GM21528 (cell line): ENCODE data around the gene CFAP251.
"Not testable (repeated sequence)": the region's sequence is repeated elsewhere in the genome, so short reads cannot be mapped to it uniquely, and the experiment has no call there.

Experiments
- ATAC-seq: cut with Tn5 transposase; IDR thresholded peaks from one replicate; pipeline ENCODE4 v1.9.1; 2021; ENCODE audit warnings: mild to moderate bottlenecking, moderate library complexity; ENCODE audit not compliant: unreplicated experiment, low FRiP score

CFAP251 gene

DNA sequence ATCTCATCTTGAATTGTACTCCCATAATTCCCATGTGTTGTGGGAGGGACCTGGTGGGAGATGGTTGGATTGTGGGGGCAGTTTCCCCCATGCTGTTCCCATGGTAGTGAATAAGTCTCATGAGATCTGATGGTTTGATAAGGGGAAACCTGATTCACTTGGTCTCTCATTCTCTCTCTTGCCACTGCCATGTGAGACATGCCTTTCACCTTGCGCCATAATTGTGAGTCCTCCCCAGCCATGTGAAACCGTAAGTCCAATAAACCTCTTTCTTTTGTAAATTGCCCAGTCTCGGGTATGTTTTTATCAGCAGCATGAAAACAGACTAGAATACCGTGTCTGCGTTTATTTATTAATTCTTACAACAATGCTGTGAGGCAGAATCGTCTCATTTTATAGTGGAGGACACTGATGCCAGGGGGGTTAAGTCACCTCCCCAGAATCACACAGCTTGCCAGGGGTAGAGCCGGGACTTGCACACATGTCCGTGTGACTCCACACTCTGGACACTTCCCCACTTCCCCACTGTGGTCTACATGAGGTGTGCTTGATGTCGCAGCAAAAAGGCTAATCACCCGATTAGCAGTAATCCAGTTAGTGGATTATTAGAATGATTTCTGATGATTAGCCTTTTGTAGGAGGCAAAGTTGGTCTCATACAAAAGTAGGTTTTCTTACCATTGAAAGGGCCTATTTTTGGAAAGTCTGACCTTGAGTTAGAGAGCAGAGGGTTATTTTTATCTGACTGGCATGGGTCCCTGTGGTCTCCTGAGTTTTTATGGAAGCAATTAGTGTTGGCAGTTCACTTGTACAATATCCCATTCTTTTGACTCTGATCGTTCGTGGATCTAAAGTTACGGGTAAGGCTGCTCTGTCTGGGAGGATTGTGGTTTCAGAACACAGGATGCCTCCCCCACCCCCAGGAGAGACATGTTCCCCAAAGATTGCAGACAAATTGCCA is 55.9 kb downstream of the CFAP251 start:
- no peak for ATAC-seq

DNA sequence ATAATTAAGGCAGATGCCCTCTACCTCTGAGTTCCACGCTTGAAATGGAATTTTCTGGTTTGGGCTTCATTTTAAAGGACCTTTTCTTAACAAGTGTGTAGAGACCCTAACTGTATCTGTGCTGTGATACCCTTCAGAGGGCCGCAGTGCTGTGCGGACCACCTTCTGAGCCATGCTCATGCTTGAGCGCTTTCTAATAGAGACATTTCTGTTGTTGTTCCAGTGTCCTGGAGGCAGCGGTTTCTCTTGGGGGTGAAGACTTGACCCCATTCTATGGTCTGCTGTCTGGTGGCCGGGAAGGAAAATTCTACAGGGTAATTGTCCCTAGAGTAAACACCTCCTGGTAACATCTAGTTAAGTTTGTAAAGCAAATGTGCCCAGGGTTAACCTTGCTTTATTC is 56.6 kb downstream of the CFAP251 start:
- no peak for ATAC-seq

DNA sequence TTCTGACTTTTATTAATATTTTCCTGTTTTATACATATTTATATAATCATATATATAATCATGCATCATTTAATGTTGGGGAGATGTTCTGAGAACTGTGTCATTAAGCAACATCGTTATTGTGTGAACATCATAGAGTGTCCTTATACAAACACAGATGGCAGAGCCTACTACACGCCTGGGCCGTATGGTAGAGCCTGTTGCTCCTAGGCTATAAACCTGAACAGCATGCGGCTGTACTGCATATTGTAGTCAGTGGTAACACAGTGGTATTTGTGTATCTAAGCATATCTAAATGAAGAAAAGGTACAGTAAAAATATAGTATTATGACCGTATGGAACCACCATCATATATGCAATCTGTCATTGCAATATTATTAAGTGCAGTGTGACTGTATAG is 58.6 kb downstream of the CFAP251 start:
- ATAC-seq = no peak

DNA sequence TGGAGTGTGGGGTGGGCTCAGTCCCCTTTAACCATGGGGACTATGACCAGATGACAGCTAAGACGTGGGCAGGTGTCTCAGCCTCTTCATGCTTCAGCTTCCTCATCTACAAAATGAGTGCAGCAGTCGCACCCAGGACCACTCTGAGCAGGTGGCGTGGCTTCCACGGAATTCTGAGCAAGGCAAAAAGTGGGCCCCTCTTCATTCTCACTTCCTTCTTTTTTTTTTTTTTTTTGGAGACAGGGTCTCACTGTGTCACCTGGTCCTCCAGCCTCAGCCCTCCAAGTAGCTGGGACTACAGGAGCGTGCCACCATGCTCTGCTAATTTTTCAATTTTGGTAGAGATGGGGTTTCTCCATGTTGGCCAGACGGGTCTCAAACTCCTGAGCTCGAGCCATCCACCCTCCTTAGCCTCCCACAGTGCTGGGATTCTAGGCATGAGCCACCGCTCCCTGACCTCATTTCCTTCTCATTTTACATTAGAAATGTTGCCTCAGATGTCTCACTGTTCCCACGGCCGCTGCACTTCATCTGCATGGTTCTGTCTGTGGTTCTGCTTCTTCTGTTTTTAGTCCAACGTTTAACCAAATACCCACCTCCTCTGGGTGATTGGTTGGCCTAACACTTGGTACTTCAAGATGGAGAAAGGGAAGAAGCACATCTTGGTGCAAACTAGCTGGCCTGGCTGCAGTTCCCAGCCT is 61.9 kb downstream of the CFAP251 start:
- no peak for ATAC-seq

DNA sequence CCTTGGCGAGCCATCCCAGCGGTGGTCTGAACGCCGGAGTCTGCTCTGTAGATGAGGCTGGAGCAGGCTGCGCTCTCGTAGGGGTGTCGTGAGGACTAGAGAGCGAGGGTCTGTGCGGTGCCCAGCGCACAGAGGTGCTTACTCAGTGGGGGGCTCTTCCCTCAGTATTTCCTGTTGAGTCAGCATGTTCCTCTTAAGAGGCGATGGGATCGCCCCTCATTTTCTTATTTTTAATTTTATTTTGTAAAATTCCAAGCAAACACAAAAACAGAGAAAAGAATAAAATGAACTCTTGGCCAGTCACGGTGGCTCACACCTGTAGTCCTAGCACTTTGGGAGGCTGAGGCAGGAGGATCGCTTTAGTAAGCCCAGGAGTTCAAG is 62.5 kb downstream of the CFAP251 start:
- ATAC-seq = no peak

DNA sequence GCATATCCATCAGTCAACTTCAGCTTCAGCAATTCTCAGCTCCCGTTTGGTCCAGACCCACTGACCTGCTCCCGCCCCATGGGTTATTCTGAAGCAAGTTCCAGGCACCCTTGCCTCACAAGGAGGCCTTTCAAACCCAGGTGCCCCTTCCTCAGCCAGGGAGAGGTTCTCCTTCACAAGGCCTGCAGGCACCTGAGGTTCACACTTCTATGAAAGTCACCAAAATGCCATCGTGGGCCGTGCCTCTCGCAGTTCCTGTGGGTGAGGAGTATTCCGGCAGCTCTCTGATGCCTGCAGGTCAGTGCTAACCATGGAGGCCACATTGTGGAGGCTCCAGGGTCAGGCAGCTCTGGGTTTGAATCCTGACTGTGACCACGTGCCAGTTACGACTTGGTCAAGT is 63.1 kb downstream of the CFAP251 start:
- ATAC-seq = no peak

DNA sequence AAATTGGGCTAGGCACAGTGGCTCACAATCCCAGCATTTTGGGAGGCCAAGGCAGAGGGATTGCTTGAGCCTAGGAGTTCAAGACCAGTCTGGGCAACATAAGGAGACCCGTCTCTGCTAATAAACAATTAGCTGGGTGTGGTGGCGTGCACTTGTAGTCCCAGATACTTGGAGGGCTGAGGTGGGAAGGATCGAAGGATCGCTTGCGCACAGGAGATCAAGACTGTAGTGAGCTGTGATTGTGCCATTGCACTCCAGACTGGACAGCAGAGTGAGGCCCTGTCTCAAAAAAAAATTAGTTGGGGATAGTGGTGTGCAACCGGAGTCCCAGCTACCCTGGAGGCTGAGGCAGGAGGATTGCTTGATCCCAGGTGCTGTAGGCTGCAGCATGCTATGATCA is 64.6 kb downstream of the CFAP251 start:
- ATAC-seq = no peak

DNA sequence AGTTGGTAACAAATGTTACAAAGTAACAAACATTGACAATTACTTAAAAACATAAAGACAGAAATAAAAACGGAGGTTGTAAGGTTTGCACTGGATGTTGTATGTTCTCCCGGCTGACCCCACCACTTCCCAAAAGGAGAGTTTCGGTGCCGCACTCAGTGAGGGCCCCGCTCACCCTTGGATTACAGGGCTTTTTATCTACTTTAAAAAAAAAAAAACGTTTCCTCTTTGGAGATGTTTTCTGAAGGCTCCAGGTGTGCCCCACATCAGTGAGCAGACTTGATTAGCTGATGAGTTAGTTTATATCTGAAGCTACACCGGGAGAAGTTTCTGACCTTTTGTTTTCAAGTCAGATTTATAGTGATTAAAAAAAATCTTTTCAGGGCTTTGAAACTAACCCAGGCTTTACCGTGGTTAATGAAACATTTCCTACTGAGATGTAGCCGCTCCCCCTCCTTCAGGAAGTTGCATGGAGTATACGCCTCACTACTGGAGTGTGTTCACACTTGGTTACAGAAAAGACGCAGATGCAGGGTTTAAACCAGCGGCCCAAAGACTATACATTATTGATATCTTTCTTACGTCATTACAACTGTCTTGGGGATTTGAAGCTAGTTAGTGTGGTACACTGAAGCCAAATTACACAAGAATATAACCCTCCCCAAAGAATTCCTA is 65.3 kb downstream of the CFAP251 start:
- no peak for ATAC-seq

DNA sequence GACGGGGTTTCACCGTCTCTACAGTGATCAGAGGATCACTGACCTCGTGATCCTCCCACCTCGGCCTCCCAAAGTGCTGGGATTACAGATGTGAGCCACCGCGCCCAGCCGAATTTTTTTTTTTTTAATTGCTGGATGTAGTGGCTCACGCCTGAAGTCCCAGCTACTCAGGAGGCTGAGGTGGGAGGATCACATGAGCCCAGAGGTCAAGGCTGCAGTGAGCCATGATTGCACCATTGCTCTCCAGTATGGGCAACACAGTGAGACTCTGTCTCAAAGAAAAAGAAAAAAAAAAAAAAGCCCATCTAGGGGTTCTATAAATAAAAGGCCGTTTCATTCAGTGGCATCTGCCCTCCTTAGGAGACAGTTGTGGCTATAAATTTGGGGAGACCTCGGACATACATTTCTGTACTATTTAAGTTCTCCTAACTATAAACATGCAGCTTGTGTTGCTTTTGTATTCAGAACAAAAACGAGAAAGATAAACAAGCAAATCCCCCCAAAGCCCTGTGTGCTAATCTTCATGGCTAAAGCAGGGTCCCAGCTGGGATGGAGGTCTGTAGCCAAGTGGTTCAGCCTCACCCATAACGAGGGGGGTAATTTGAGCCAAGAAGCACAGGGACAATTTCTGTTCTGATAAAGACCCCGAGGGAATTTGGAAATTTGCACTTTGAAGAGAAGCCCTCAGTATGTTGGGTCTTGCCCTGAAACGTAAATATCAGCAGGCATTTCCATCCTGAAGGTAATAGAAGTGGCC is 68.3 kb downstream of the CFAP251 start:
- ATAC-seq = no peak

DNA sequence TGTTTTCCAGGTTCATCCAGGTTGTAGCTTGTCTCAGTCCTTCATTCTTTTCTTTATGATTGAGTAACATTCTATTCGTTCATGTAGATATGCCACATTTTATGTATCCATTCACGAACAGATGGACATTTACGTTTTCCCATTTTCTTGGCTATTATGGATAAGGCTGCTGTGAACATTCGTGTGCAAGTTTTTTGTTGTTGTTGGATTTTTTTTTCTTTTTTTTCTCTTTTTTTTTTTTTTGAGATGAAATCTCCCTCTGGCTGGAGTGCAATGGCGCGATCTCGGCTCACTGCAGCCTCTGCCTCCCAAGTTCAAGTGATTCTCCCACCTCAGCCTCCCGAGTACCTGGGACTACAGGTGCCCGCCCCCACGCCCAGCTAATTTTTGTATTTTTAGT is 70.1 kb downstream of the CFAP251 start:
- ATAC-seq = not testable (repeated sequence)

DNA sequence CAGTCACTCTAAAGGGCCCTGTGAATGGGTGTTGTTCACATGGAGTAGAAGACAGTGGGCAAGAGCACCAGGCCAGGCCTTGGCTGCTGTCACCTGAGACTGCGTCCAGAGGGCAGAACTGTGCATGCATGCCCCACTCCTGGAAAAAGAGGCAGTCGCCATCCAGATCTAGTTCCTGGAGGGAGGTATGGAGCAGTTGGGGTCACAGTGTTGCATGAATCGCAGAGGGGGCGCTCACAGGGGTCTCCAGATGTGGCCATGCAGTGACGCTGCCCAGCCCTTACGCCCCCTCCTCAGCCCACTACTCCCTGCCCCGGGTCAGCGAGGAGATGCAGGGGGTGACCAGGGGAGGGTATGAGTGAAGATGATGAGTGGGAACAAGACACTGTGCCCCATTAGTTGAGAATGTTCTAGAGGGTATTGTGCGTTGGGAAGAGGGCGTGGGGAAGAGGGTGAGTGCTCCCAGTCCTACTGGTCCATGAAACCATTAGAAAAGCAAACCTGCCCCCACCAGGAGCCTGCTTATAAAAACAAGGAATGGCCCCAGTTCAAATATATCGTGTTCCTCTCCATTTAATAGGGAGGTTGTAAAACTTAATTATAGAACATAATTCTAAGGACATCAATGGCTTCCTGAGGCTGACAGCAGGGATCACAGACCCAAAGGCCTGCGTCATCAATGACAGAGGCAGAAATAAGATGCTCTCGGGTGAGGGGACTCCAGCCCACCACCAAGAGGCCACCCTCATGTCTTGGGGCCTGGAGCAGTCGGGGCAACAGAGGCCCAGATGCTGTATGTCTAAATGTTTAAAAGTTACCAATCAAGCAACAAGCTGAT is 71.1 kb downstream of the CFAP251 start:
- no peak for ATAC-seq

DNA sequence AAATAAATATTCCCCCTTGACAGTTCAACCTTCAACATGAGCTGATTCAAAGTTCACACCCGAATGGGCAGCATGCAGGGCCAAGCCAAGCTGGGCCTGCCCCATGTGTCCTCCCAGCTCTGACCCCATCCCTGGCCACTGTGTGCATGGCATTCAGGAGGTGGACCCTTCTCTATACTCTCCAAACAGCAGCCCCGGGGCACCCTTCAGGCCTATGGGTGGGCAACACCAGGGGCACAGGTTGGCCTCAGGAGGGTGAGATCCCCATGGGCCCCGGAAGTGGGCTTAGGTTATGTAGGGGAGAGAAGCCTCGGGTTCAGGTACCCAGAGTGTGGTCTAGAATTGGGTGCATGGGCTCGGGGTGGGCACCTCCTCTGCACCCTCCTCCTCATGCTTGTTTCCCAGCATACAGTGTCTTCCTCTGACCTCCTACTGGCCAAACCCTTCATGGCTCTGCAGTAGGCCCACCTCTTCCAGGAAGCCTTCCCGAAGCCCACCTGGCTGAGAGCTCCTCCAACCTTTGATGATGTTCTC is 71.8 kb downstream of the CFAP251 start:
- ATAC-seq = no peak

DNA sequence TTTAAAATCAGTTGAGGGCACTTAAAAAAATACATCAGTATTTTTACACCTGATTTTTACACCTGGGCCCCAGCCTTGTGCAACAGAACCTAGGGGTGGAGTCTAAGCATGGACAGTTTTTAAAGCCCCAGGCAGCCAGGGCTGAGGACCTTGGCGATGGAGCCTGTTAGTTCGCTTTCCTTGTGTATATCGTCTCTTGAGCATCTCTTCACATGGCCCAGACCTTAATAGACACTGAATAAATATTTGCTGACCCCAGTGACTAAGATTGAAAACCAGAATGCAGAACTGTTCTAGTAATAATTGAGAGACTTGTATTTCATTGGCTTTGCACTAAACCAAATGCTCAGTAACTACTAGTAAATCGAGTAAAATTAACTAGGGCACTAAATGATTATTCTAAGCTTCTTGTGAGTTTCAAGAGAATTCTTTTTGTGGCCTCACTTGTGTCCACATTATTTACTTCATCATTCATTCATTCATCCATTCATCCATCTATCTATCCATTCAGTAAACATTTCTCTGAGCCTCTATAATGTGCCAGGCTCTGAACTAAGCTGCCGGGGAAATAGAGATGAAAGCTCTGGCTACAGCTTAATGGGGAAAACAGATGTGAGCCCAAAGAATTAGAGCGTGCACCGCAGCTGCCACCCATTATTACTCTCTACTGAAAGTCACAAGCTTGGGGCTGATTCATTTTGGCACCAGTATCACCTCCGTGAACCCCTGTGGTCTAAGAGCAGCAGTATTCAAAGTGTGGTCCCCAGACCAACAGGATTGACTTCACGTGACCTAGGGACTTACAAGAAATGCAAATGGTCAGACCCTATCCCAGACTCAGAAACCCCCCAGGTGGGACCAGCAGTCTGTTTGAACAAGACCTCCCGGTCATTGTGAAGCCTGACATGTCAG is 72.6 kb downstream of the CFAP251 start:
- peak; percentile 65 for ATAC-seq

DNA sequence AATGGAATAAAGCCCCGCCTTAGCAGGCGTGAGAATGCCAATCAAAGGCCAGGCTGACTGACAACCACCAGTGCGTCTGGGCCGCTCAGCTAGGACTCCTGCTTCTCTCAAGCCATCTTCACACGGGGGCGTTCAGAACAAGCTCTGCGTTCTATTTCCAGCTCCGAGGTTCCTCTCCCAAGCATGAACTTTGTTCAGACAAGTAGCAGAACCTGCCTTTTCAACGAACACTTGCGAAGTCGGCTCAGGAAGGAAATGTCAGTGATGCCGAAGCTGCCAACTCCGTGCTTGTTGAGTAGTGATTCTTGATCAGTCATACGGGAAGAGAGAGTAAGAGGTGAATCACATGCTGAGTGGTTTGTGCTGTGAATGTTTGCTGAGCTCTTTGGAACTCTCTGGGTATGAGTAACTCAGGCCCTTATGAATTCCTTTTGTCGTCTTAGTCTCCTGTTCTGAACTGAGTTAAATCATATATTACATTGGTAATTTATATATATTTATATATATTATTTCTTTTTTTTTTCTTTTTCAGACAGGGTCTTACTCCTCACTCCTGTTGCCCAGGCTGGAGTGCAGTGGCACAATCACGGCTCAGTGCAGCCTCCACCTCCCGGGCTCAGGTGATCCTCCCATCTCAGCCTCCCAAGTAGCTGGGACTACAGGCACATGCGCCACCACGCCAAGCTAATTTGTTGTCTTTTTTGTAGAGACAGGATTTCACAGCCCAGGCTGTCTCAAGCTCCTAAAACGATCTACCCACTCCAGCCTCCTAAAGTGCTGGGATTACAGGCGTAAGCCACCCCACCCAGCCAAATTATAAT is 73.9 kb downstream of the CFAP251 start:
- ATAC-seq = peak; percentile 65

DNA sequence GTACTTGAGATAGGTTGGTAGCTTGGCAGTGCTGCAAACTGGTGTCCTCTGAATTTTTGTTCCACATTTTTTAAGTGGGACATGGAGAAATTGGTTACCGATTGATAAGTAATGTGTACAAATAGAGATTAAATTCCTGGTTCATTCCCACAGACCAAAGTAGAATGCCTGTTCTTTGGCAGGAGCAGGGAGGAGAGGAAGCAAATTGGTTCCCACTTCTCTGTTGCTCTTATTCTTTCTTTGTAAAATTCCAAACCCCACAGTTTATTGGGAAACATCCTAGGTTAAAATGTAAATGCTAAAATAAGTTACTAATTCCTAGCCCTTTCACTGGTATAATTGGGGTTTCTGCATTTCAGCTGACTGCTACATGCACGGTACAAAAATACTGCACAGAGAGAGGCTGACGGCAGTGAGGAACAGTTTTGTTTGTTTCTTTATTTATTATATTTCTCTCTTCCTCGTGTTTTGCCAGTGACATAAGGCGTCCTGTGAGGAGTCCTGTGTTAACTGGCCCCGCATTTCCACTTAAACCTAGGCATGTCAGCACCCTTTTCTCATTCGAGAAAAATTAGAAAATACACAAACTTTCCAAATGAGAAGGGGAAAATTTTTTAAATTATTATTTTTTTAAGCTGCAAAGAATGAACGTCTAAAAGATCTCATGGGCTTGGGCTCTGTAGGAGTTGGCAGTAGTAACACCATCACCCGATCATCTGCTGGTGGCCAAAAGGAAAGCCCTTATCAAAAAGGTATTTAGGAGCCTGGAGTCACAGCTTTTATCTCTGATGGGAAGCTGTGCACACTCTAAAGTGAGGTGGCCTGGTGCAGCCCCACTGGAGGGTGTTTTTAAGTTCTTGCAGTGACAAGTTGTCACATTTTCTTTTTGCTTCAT is 77.9 kb downstream of the CFAP251 start:
- ATAC-seq = no peak

DNA sequence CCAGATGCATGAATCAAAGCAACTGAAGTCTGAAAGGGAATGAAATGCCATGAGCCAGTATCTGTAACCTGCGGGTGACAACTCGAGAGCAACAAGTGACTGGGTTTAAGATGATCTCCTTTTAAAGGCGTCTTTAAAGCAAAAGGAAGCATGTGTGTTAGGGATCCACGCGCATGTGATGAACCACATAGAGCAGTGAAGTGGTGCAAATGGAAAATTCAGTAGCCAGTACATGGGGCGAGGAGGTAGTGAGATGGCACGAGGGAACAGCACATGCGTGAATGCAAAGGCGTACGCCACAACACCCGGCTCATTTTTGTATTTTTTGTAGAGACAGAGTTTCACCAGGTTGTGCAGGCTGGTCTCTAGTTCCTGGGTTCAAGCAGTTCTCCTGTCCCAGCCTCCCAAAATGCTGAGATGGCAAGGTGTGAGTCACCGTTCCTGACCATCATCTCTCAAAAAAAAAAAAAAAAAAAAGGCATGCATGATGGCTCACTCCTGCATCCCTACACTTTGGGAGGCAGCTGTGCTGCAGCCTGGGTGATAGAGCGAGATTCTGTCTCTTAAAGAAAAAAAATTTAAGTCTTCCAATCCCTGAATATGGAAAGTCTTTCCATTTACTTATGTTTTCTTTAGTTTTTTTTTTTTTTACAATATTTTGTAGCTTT is 78.7 kb downstream of the CFAP251 start:
- no peak for ATAC-seq
